Stimulated activated CD4-positive, alpha-beta T cell treated with anti-CD3 and anti-CD28 coated beads, Interleukin-1b, Interleukin-23, amount 100 ng/mL, for 1 hour (primary cell): ENCODE measurements around the gene DPF3.

Experiments used
- DNase-seq, 2 donors: peaks; one replicate each; pipeline ENCODE4 v3.0.0-alpha.2; 2020; ENCODE audit warnings: low read depth in 2 of 2

DPF3 gene

DNA sequence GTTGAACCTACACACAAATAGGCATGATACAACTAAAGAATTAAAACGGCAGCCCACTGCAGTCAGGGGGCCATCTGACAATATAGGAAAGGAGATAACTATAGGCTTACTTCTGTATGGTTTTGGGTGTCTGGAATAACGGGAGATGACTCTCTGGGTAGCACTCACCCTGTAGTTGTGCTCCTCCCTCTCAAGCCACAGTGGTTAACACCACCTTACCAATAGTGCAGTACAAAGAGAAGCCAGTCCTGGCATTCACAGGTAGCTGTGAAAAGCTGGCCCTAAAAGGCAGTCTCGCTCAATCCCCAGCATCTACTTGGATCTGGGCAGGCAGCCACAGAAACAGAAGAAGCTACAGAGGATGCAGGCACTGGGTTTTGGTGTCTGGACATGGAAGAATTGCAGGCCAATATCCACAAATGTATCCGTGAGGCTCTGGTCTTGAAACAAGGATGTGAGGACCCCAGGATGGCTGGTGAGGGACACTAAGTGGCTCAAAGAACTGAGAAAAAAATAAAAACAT, 93.0 kb downstream of the DPF3 start:
- DNase-seq, result no peak

- no peak for DNase-seq
Observed at GRCh38 chr14:72800296-72800695, 93.6 kb downstream of the DPF3 start.

GRCh38 chr14:72796935-72797334, 97.0 kb downstream of the DPF3 start:
- DNase-seq, result no peak

DNA sequence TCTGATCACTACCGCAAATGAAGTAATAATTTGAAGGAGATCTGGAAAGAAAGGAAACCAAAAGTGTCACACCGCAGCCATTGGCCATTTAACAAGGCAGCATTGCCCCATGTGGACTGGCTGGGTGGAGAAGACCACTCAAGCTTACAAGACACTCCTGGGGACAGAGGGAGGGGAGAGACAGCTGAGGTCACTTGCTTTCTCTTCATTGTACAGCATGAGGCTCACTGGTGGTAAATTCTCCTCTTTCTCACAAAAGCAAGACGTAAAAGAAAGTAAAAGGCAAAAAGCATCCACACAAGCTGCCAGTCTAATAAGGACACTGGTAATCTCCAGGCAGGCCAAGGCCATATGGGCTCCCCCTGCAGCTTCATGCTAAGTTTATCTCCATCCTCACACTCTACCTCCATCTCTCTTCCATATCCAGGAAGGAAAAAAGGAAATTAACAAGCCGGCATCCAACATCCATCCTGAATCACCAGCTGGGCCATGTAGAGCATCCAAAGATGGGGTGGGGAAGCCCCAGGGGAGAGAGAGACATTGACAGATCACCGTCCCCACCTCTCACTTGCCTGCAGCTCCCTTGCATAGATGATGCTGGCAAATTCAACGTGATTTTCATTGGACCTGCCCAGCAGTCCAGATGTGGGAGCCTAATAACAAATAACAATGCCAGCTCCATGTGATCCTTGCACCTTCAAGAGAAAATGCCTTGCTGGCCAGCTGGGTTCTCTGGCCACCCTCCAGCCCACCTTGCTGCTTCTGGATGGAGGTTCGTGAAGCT, 100.6 kb downstream of the DPF3 start:
- DNase-seq, result no peak

DNA sequence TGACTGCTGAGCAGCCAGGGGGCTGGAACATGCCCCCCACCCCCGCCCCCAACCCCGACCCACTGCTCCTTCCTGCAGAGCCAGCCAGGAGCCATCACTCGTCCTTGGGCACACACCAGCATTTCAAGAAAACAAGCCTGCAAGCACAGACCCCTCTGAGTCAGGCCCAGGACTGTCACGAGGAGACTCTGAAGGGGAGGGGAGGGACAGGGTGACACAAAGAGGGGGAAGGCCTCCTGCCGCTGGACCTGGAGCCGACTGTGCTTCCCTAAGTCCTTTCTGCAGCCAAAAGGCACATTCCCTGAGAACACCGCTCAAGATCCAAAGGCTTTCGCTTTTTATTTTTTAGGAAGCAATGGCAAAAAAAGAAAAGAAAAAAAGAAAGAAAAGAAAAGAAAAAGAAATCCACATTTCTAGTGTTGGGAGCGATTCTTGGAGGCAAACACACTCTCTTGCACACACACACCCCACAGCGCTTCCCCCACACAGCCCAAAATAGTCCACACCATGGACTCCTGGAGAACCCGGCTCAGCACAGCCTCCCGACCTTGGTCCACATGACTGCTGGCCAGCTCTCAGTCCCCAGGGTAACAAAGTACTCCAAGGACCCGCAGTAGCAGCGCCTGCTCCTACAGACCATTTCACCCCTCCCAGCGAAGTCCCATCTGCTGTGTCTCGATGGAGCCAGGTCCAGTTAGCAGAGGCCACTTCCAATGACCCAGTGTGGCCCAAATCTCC, 101.7 kb downstream of the DPF3 start:
- DNase-seq, result no peak

DNA sequence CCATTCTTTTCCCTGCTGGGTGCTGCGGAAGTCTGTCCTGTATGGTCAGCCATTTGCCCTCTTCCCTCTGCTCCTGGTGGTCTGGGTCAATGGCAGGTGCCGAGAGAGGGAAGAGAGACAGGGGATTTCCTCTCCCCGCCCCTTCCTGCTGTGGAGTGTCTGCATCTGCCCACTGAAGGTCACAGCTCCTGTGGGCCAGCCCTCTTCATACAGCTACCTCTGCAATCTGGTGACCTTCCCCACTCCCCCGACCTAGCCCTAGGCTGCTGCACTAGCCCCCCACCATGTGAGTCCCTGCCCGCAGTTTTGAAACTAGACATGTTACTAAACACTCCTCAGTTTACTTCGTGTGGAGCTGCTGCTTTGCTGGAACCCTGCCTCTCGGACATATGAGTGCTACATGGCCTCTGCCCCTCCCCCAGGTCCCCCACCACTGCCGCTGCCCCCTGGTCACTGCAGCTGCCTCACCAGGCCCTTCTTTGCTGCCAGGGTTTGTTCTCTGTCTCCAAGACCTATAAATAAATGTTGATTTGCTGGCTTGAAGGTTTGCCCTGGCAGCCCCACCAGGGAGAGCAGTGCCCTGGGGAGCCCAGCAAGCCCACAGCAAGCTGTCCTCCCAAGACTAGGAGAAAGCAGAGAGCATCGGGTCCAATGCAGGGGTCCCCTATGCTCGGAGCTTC, 102.9 kb downstream of the DPF3 start:
- no peak for DNase-seq

GRCh38 chr14:72788972-72789728, 104.8 kb downstream of the DPF3 start:
- DNase-seq, result no peak

- no peak for DNase-seq
Observed at GRCh38 chr14:72788255-72788654, 105.6 kb downstream of the DPF3 start.

GRCh38 chr14:72787841-72788240, 106.1 kb downstream of the DPF3 start:
- no peak for DNase-seq

DNA sequence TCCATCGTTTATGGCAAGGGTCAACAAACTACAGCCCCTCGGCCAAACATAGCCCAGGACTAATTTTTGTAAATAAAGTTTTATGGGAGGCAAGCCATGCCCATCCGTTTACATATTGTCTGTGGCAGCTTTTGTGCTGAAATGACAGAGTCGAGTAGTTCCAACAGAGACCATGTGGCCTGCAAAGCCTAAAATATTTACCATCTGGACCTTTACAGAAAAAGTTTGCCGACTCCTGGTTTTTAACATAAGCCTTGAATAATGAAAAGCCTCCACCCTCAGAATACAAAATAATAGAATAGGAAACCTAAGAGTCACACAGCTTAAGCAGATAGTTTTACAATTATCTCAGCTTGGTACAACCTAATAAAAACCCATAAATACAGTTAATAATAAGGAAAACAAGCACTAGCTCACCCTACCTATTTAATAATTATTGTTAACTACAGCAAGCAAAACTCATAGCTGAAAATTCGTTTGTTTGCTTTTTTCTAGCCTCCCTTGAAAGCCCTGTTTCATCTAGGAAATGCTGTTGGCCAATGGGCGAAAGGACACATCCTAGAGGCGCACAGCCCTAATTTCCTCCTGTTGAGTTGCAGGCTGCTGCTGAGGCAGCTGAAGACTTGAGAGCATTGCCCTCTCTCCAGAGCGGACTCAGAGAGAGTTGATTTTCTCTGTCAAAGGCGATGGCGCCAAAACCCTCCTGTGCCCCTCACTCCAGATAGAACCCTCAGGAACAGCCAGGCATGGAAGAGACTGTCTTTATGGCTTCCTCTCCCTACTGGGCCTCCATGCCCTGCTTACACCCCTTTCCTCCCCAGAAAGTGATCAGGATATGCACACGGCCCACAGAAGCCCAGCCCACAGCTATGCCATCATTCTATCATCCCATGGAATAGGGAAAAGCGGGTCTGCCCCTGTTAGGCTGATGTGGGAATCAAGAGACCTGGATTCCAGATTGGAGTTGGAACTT, 107.2 kb downstream of the DPF3 start:
- DNase-seq, result no peak

GRCh38 chr14:72783741-72784140, 110.2 kb downstream of the DPF3 start:
- no peak for DNase-seq

GRCh38 chr14:72782817-72783216, 111.1 kb downstream of the DPF3 start:
- DNase-seq, result no peak

DNA sequence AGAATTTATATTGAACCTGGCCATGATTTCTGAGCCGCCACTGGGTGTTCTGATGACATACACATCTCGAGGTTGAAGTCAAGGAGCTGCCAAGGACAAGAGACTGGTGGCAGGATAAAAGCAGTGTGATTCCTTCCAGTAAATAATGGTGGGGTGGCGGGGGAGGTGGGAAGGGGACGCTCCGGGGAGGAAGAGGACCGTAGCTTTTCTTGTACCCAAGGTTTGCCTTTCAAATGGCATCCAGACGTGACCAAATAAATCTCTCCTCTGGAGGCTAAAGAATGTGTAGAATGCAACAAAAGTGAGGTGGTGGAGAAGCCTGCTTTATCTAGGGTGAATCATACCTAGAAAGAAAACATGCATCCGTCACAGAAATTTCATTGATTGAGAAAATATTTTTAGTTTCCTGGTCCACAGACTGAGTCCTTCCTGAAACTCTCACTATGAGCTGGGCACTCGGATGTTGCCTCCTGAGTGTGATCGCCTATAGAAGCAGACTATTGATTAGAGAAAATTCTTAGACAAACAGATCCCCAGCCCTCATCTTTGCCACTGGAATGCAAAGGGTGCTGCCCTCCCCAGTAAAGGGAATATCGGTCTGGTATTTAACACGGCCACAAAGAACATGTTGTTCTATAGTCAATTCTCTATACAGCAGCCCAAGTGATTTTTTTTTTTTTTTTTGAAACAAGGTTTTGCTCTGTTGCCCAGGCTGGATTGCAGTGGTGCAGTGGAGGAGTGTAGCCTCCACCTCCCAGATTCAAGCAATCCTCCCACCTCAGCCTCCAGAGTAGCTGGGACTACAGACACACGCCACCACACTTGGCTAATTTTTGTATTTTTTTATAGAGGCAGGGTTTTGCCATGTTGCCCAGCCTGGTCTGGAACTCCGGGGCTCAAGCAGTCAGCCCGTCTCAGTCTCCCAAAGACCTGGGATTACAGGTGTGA, 112.1 kb downstream of the DPF3 start:
- no peak for DNase-seq

GRCh38 chr14:72780751-72781150, 113.2 kb downstream of the DPF3 start:
- no peak for DNase-seq

DNA sequence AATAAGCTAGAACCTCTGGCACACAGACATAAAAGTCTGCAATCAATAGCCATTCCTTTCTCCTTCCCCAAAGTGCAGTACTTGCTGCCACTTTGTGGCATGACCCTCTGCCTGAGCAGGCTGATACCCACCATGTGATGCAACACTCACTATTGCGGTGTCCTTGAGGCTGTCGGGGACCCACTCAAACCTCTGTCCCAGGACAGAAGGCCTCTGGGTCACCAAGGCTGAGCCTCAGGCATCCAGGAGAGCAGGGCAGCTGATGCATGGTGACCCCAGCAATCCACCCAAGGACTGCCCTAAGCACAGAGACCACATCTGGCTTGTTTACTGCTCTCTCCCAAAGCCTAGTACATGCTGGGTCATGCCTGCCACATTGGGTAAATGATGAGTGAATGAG, 114.2 kb downstream of the DPF3 start:
- no peak for DNase-seq

DNA sequence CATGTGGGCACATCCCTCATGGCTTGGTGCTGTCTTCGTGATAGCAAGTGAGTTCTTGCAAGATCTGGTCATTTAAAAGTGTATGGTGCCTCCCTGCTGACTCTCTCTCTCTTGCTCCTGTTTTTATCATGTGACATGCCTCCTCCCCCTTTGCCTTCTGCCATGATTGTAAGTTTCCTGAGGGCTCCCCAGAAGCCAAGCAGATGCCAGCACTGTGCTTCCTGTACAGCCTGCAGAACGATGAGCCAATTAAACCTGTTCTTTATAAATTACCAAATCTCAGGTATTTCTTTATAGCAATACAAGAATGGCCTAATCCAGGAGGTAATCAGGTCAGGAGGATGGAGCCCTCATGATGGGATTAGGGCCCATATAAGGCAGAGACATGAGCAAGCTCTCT, 116.3 kb downstream of the DPF3 start:
- DNase-seq, result no peak

DNA sequence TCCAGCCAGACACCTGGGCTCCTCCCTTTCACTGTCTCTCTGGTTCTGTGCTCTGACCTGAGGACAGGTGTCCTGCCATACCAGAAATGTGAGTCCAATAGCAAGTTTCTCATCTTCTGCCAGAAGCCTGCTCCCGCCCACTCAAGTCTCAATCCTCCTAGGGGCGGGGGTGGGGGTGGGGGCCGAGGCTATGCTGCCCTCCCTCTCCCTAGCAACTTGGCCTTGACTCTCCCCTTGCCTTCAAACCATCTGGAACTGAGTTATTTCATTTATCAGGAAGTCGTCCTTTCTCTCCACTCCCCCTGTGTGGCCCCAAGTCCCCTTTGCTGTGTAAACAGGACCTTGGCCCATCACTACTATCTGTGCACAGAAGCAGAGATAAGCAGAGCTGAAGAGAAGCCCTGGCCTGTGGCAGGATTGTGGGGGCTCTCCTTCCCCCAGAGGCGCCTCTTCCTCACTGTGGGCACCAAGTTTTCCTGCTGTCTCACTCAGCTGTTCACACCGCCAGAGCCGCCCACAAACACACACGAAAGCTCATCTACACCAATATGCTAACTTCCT, 117.1 kb downstream of the DPF3 start:
- no peak for DNase-seq

DNA sequence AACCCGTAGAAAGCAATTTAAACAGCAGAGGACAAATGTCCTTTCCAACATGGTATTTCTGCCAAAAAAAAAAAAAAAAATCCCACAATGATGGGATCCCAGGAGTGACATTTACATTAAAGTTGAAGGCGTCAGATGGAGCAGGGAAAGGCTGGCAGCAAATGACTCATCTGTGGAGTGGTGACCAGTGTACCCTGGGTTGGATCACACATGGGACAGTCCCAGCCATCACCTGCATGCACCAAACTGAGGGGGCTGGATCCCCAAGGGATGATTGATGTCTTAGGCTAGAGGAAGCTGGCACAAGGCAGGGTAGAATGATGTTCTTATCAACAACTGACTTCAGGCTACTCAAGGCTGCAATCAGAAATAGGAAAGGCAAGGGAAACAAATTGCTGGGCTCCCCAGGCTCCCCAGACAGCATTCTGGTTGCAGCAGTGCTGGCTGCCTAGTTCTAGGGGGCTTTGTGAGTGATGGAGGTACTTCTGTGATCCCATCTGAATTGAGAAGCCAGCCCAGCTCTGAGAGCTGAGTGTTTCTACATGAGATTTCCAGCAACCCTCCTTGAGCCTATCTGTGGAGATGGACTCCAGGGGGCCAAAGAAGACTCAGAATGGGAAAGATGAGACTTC, 117.9 kb downstream of the DPF3 start:
- no peak for DNase-seq
